Stimulated activated naive CD8-positive, alpha-beta T cell treated with anti-CD3 and anti-CD28 coated beads, Interleukin-15, amount 100 ng/mL, for 72 hours (primary cell): ENCODE data around the gene CDR2L.

Experiments used
- ATAC-seq: fragments of 150-1000 bp; cut with Tn5 transposase; 2 replicates; pipeline ENCODE4 v1.10.0; 2021; ENCODE audit warnings: mild to moderate bottlenecking, moderate library complexity
- DNase-seq, 2 donors: peaks; one replicate each; pipeline ENCODE4 v3.0.0; 2021 to 2022
- H3K27ac Mint-ChIP-seq, 2 donors: one replicate each; pipeline ENCODE4 v1.8.0; 2022; ENCODE audit warnings: mild to moderate bottlenecking in 2 of 2, mixed read lengths in 2 of 2, moderate library complexity in 2 of 2
- H3K27me3 Mint-ChIP-seq: one replicate; pipeline ENCODE4 v1.8.0; 2022; ENCODE audit warnings: mixed read lengths
- H3K4me1 Mint-ChIP-seq: one replicate; pipeline ENCODE4 v1.8.0; 2022; ENCODE audit warnings: mild to moderate bottlenecking, mixed read lengths
- H3K4me3 Mint-ChIP-seq, 2 donors: one replicate each; pipeline ENCODE4 v1.8.0; 2022; ENCODE audit warnings: mild to moderate bottlenecking in 2 of 2, mixed read lengths in 2 of 2, moderate library complexity in 1 of 2
- H3K9me3 Mint-ChIP-seq, 2 donors: one replicate each; pipeline ENCODE4 v1.8.0; 2022; ENCODE audit warnings: mixed read lengths in 2 of 2

Gene CDR2L

GRCh38 chr17:75051941-75052340 is 64.5 kb downstream of the CDR2L start:
- Mint-ChIP-seq H3K4me3 (no peak overlapping the region), H3K27ac (no peak overlapping the region), H3K27me3 (no peaks in the 10 kb centered on the region), H3K4me1 (peaks cover 31% of the 10 kb centered on the region), H3K9me3 (no peaks in the 10 kb centered on the region)
- ATAC-seq (no peak), DNase-seq (no peak)
